Measurements from ENCODE around the gene DNAH9.
A peak's percentile ranks its signal among the peaks of the same experiment; 100 is the strongest.

Gene DNAH9

DNA sequence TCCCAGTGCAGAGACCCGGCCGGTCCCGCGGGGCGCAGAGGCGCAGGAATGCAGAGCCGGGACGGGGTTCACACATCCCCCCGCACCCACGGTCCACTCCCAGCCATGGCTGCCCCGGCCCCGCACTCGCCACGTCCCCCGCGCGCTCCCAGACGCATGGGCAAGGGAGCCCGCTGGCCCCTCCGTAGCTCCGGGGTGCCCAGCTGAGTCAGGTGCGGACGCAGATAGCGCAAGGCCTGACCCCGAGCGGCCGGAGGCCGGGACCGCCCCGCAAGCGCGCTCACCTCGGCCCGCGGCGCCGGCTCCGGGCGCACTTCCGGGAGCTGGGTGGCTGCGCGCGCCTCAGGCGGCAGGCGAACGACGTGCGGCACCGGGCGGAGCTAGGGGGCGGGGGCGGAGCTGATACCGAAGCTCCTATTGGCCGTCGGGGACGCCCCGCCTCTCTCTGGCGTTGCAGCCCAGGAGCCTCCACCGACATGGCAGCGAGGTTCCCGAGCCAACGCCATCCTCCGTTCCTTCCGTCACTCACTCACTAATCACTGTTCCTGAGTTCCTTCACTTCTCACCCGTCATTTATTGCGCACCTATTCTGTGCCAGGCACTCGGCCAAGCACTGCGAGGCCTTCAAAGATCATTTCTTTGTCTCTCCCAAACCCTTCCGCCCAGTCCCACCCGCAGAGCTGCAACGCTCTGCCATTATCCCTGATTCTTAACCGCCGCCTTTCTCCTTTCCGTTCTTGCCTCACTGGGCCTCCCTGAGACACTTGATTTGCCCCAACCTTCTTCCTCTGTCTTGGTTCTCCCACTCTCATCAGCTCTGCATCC is 399.1 kb downstream of the DNAH9 start, which contains the start of gene ZNF18:
Gene ZNF18 (minus strand): TSS at position 329 of the 825 bp plus-strand sequence. CDS start 4,646 bp downstream, outside the sequence.
- DNase-seq: peak; percentile 85

DNA sequence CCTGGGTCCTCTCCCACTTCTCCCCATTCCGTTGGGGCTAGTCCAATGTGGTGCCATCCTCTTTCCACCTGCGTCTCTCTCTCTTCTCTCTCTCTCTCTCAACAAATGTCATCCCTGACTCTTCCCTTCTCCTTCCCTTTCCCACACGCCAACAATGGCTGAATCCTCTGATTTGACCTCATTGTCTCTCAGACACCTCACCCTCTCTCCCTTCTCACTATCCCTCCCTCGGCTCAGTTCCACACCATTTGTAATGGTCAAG is 399.6 kb downstream of the DNAH9 start:
- no peak for DNase-seq

DNA sequence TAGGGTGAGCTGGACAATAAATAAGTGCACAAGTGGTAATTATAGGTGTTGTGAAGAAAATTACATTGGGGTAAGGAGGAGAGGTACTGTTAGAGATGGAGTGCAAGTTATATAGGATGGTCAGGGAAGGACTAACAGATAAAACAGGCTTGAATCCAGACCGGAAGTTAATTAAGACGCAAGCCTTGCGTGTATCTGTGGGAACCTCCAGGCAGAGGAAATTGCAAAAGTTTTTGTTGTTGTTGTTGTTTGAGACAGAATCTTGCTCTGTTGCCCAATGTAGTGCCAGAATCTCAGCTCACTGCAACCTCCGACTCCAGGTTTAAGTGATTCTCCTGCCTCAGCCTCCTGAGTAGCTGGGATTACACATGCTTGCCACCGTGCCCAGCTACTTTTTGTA is 401.4 kb downstream of the DNAH9 start:
- no peak for DNase-seq

DNA sequence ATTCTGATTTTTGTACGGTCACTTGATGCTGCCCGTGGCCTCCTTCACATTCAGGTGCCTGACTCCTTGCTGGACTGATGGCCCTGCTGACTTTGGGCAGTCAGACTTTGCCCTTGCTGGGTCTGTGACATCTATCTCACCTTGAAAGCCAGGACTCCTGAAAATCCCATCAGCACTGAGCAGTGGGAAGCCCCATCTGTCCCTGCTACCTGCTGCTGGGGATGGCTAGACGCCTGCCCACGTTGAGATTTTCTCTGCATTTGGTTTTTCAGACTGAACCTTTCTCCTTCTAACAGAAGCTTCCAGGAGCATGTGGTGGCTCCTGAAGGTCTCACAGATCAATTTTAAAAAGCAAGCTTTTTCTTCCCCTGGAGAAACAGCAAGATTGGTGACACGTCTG is 409.2 kb downstream of the DNAH9 start:
- no peak for DNase-seq
